H9 (cell line): ENCODE measurements around the gene ITPKA. TPM values are rescaled to one million over a fixed set of nuclear protein-coding genes. Genes with fewer than 3 reads are reported as not detected.

ENCODE experiments used
- DNase-seq: peaks from one replicate; pipeline ENCODE4 v3.0.0-alpha.2; 2017
- H2AFZ ChIP-seq: one replicate; pipeline ENCODE4 v1.6.1; 2013; ENCODE audit warnings: mild to moderate bottlenecking, low read length, control low read depth, moderate library complexity
- H2AK5ac ChIP-seq: 2 replicates; pipeline ENCODE4 v1.6.1; 2013; ENCODE audit warnings: low read length, control low read depth, mixed read lengths; ENCODE audit not compliant: insufficient read length
- H2BK120ac ChIP-seq: one replicate; pipeline ENCODE4 v1.6.1; 2013; ENCODE audit warnings: low read depth, mild to moderate bottlenecking, low read length, control low read depth, inconsistent platforms; ENCODE audit not compliant: poor library complexity, severe bottlenecking
- H2BK12ac ChIP-seq: 2 replicates; pipeline ENCODE4 v1.6.1; 2013; ENCODE audit warnings: low read length, control low read depth, mixed read lengths, low read depth; ENCODE audit not compliant: insufficient read length
- H2BK15ac ChIP-seq: 2 replicates; pipeline ENCODE4 v1.6.1; 2013; ENCODE audit warnings: low read depth, low read length, control low read depth
- H2BK20ac ChIP-seq: one replicate; pipeline ENCODE4 v1.6.1; 2013; ENCODE audit warnings: low read depth, mild to moderate bottlenecking, low read length, control low read depth, inconsistent platforms; ENCODE audit not compliant: poor library complexity, severe bottlenecking
- H2BK5ac ChIP-seq: 2 replicates; pipeline ENCODE4 v1.6.1; 2013; ENCODE audit warnings: low read length, control low read depth, mixed read lengths; ENCODE audit not compliant: insufficient read length
- H3K14ac ChIP-seq: 2 replicates; pipeline ENCODE4 v1.6.1; 2013; ENCODE audit warnings: low read length, control low read depth; ENCODE audit not compliant: insufficient read depth
- H3K18ac ChIP-seq: 2 replicates; pipeline ENCODE4 v1.6.1; 2013; ENCODE audit warnings: low read depth, mild to moderate bottlenecking, mixed read lengths, low read length, control low read depth; ENCODE audit not compliant: insufficient read length
- H3K23ac ChIP-seq: 2 replicates; pipeline ENCODE4 v1.6.1; 2013; ENCODE audit warnings: low read length, control low read depth, mixed read lengths, low read depth; ENCODE audit not compliant: insufficient read length
- H3K23me2 ChIP-seq: 2 replicates; pipeline ENCODE4 v1.6.1; 2013; ENCODE audit warnings: low read depth, mild to moderate bottlenecking, mixed read lengths, low read length, control low read depth; ENCODE audit not compliant: insufficient read length, poor library complexity, severe bottlenecking
- H3K27ac ChIP-seq: 2 replicates; pipeline ENCODE4 v1.5.1; 2013; ENCODE audit warnings: low read length, control low read depth, mixed read lengths, low read depth; ENCODE audit not compliant: insufficient read length
- H3K27me3 ChIP-seq: 2 replicates; pipeline ENCODE4 v1.6.1; 2013; ENCODE audit warnings: low read length, control low read depth, inconsistent platforms; ENCODE audit not compliant: insufficient read depth
- H3K4ac ChIP-seq: 2 replicates; pipeline ENCODE4 v1.6.1; 2013; ENCODE audit warnings: low read depth, mild to moderate bottlenecking, control low read depth, inconsistent platforms, low read length, moderate library complexity
- H3K4me1 ChIP-seq: 2 replicates; pipeline ENCODE4 v1.6.1; 2013; ENCODE audit warnings: low read length, control low read depth, inconsistent platforms; ENCODE audit not compliant: insufficient read depth
- H3K4me2 ChIP-seq: 2 replicates; pipeline ENCODE4 v1.6.1; 2013; ENCODE audit warnings: low read length, control low read depth, mixed read lengths; ENCODE audit not compliant: insufficient read length, insufficient read depth
- H3K56ac ChIP-seq: 2 replicates; pipeline ENCODE4 v1.6.1; 2013; ENCODE audit warnings: low read depth, mild to moderate bottlenecking, mixed read lengths, low read length, control low read depth; ENCODE audit not compliant: insufficient read length
- H3K79me1 ChIP-seq: 2 replicates; pipeline ENCODE4 v1.6.1; 2013; ENCODE audit warnings: low read depth, mild to moderate bottlenecking, moderate library complexity, low read length, control low read depth, inconsistent platforms; ENCODE audit not compliant: insufficient read depth, poor library complexity, severe bottlenecking
- H3K79me2 ChIP-seq: 2 replicates; pipeline ENCODE4 v1.6.1; 2013; ENCODE audit warnings: low read length, control low read depth, inconsistent platforms; ENCODE audit not compliant: insufficient read depth
- H3K9ac ChIP-seq: 2 replicates; pipeline ENCODE4 v1.6.1; 2013; ENCODE audit warnings: low read length, control low read depth, mixed read lengths; ENCODE audit not compliant: insufficient read length; ENCODE audit errors: extremely low read depth
- H3K9me3 ChIP-seq: one replicate; pipeline ENCODE4 v1.6.1; 2013; ENCODE audit warnings: low read depth, low read length, inconsistent platforms; ENCODE audit not compliant: control insufficient read depth
- H3T11ph ChIP-seq: one replicate; pipeline ENCODE4 v1.6.1; 2013; ENCODE audit warnings: mild to moderate bottlenecking, low read length, control low read depth, inconsistent platforms
- H4K20me1 ChIP-seq: one replicate; pipeline ENCODE4 v1.6.1; 2013; ENCODE audit not compliant: control insufficient read depth, insufficient read length, insufficient read depth
- H4K5ac ChIP-seq: 2 replicates; pipeline ENCODE4 v1.6.1; 2013; ENCODE audit warnings: low read depth, mild to moderate bottlenecking, mixed read lengths, low read length, control low read depth; ENCODE audit not compliant: insufficient read length
- H4K8ac ChIP-seq: replicated peaks from 2 replicates; pipeline ENCODE4 v1.6.1; 2013; ENCODE audit warnings: low read length, control low read depth, mixed read lengths, low read depth; ENCODE audit not compliant: insufficient read length
- H4K91ac ChIP-seq: 2 replicates; pipeline ENCODE4 v1.6.1; 2013; ENCODE audit warnings: low read depth, mild to moderate bottlenecking, moderate library complexity, mixed read lengths, low read length, control low read depth; ENCODE audit not compliant: insufficient read length
- H3K27ac Mint-ChIP-seq, 3 experiments: 2 replicates in 2 of 3; 3 replicates in 1 of 3; pipeline ENCODE4 v1.8.0; 2020 to 2021; ENCODE audit warnings: mixed read lengths in 3 of 3, mild to moderate bottlenecking in 1 of 3, moderate library complexity in 1 of 3
- H3K27me3 Mint-ChIP-seq: 2 replicates; pipeline ENCODE4 v1.8.0; 2021; ENCODE audit warnings: low read depth, mild to moderate bottlenecking, moderate library complexity, mixed read lengths
- H3K36me3 Mint-ChIP-seq, 3 experiments: 2 replicates in 2 of 3; 3 replicates in 1 of 3; pipeline ENCODE4 v1.8.0; 2020 to 2021; ENCODE audit warnings: low read depth in 3 of 3, mixed read lengths in 3 of 3; ENCODE audit not compliant: insufficient read depth in 1 of 3
- H3K4me1 Mint-ChIP-seq, 2 experiments: 2 replicates each; pipeline ENCODE4 v1.8.0; 2020; ENCODE audit warnings: mixed read lengths in 2 of 2
- H3K4me3 Mint-ChIP-seq, 2 experiments: 2 replicates in 1 of 2; 3 replicates in 1 of 2; pipeline ENCODE4 v1.8.0; 2020 to 2021; ENCODE audit warnings: mild to moderate bottlenecking in 2 of 2, mixed read lengths in 2 of 2, moderate library complexity in 1 of 2
- H3K9me3 Mint-ChIP-seq, 2 experiments: 2 replicates in 1 of 2; 3 replicates in 1 of 2; pipeline ENCODE4 v1.8.0; 2020; ENCODE audit warnings: mild to moderate bottlenecking in 2 of 2, mixed read lengths in 2 of 2, moderate library complexity in 1 of 2
- CTCF ChIP-seq: fragments of 200-600 bp; sonication (generic); conservative IDR thresholded peaks from 3 replicates; pipeline ENCODE4 v1.8.0; 2021; ENCODE audit warnings: antibody characterized with exemption, mild to moderate bottlenecking
- WGBS: extraction: QIAGEN DNeasy Blood & Tissue Kit; methylation state at CpG from one replicate; pipeline ENCODE4 v1.1.7; 2013; ENCODE audit warnings: missing lambda C conversion rate, low lambda C conversion rate, mixed read lengths; ENCODE audit not compliant: insufficient read length; ENCODE audit errors: extremely low coverage; 5-methylcytosine and 5-hydroxymethylcytosine counted together
- total RNA-seq: library from RNA; stranded (reverse); gene quantifications from 2 replicates; pipeline ENCODE4 v1.2.1, GENCODE V29; 2021

ITPKA gene
- total RNA-seq, 1 experiment from 2014 or later = 0.77 TPM

- Histone ChIP-seq H3K79me1 (no peaks in the 10 kb centered on the region), H3K4ac (no peak overlapping the region), H3K27ac (no peak overlapping the region), H2BK12ac (no peak overlapping the region), H4K8ac (no peak overlapping the region), H3K27me3 (no peaks in the 10 kb centered on the region), H3T11ph (no peak overlapping the region), H2BK120ac (no peak overlapping the region), H2BK20ac (no peak overlapping the region), H3K4me2 (no peak overlapping the region), H3K4me1 (no peaks in the 10 kb centered on the region), H2AFZ (no peak overlapping the region), H3K79me2 (no peaks in the 10 kb centered on the region), H3K23me2 (no peaks in the 10 kb centered on the region), H3K9me3 (no peaks in the 10 kb centered on the region), H4K5ac (no peak overlapping the region), H2BK15ac (no peak overlapping the region), H2BK5ac (no peak overlapping the region), H3K18ac (no peak overlapping the region), H4K20me1 (no peaks in the 10 kb centered on the region), H3K56ac (no peak overlapping the region), H3K23ac (no peak overlapping the region), H3K14ac (no peak overlapping the region), H4K91ac (no peak overlapping the region), H3K9ac (no peak overlapping the region), H2AK5ac (no peak overlapping the region)
- H3K9me3 Mint-ChIP-seq = no peaks in the 10 kb centered on the region
- H3K27ac Mint-ChIP-seq = no peak overlapping the region
- peaks cover 33 to 86% (median 69%) of the 10 kb centered on the region in 3 experiments; a peak in 6 of 7 replicates for H3K36me3 Mint-ChIP-seq
- no peaks in the 10 kb centered on the region for H3K4me1 Mint-ChIP-seq
- no peaks in the 10 kb centered on the region for H3K27me3 Mint-ChIP-seq
- no CpG with 5 or more reads among the region's 6 CpGs for WGBS
- no peak overlapping the region for H3K4me3 Mint-ChIP-seq
- TF ChIP-seq CTCF = no peak
- DNase-seq = no peak
Measured at GRCh38 chr15:41530363-41530956, 36.8 kb downstream of the ITPKA start.
